DMS153 treated with DMSO at 0.1 percent for 48 hours (cell line): ENCODE measurements around the gene HES5.

ENCODE experiments used
- DNase-seq: peaks from one replicate; lab custom pipeline; 2025; ENCODE audit not compliant: unreplicated experiment; lab: John Stamatoyannopoulos, UW

The HES5 gene

DNA sequence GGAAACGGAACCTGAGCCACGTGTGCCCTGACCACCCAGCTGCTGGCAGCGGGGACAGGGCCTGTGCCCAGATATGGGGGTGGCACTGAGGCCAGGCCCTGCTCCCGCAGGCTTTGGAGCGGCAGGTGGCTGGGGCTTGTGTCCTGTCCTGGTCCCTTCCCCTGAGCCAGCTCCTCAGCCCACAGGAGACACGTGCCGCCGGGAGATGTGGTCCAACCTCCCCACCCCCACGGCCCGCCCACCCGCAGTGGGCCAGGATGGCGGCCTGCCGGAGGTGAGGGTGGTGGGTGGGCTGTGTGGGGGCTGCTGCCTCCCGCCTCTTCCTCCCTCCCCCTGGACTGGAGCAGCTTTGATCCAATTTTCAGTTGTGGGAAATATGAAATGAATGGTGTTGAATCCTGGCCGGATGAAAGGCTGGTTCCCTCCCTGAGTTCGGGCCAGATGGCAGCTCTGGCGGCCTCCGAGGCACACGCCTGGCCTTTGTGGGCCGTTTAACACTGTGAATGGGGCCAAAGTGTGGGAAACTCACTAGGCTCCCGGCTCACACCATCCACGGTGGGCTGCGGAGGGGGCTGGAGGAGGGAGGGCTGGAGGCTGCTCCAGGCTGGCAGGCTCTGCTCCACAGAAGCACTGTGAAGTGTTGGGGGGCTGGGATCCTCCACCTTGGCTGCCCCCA, 2.6 kb upstream of the HES5 start:
- DNase-seq = no peak

GRCh38 chr1:2530513-2531361, 674 bp upstream of the HES5 start:
- peak; percentile 90 for DNase-seq

DNA sequence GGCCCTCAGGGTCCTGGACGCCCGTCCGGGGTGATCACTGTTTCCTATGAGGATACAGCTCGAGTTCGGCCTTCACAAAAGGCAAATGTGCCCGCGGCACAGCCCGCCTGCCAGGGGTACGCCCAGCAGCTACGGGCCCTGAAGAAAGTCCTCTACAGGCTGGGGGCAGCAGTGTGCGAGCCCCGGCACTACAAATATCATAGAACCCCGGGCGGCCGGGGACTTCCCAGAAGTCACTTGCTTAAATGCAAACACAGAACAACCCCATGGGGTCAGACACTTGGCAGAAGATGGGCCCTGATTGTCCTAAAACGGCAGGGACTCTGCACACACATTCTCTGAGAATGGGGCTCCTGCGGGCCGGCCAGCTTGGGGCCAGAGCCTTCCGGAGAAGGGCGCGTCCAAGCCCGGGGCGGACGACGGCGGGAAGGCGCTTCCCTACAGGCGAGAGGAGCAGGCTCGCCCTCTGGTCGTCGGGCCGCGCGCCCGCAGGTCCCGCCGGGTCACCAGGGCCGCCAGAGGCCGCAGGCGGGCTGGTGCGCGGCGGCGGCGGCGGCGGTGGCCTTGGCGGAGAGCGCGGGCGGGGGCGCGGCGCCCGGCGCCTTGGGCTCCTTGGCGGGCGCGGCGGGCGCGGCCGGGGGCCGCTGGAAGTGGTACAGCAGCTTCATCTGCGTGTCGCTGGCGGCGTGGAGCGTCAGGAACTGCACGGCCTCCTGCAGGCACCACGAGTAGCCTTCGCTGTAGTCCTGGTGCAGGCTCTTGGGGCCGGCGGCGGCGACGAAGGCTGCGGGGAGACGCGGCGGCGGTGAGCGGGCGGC, 888 bp downstream of the HES5 start:
- peak; percentile 51 for DNase-seq

DNA sequence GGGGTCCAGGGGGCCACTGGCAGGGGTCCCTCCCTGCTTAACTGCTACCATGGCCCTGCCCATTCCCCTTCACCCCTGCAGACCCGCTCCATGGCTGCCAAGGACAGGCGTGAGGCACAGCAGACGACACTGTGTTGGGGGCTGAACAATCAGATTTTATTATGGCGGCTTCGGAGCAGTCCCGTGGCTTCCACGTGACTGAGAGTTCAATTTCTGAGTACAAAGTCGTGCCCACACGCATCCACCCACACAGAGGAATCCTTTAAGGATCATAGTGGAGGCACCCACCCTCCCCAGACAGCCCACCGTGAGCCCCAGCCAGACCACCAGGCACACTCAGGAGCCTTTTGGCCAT, 1.5 kb downstream of the HES5 start:
- no peak for DNase-seq

DNA sequence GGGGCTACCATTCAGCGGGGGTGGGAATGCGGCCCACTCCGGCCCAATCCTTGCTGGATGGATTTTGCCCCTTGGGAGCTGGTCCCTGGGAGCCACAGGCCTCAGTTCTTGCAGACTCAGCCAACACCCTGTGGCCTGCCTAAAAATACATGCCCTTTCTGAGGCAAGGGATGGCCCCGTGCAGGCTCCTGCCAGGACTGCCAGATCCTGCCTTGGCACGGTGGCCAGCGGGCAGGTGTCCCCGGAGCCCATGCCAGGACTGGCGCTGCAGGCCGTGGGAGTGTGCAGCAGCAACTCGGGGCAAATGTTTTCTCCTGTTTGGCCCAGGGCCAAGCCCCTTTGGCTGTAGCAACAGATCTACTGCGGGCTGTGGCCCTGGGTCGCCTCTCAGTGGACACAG, 2.0 kb downstream of the HES5 start:
- no peak for DNase-seq

- no peak for DNase-seq
Measured at GRCh38 chr1:2527556-2527860, 2.6 kb downstream of the HES5 start.

DNA sequence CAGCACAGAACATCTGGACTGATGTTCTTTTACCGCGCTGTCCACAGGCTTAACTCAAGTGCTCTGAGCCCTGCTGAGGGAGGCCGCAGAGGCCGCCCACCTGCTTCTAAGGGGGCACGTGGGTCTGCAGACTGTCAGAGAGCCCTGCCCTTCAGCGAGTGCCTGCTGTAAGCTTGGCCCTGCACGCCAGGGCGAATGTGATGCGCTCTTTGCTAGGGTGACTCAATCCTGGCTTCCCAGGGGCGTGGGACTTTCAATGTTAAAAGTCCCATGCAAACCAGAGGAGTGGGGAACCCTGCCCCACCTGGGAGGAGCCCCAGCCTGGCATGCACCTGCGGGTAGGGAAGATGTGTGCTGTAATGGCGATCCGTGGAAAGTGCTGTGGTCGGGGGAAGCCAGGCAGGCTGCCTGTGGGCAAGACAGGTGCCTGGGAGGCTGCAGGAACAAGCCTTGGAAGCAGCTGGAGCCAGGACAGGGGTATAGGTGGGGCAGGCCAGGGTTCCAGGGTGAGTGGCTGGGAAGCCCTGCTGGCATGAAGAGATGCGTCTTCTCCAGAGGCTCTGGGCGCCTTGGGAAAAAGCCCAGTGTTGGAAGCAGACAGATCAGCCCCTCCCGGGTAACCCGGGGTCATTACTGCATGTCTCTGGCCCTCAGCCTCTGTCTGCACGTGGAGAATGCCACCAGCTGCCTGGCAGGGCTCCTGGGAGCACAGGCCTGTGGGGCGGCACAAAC, 3.1 kb downstream of the HES5 start:
- no peak for DNase-seq

GRCh38 chr1:2525920-2526823, 3.9 kb downstream of the HES5 start, which contains the start of gene PANK4:
Gene PANK4, minus strand, starts transcription at chr1:2526596. Its CDS starts 9 bp downstream, at chr1:2526587.
- DNase-seq = peak; percentile 97

- no peak for DNase-seq
Measured at GRCh38 chr1:2525572-2525919, 4.5 kb downstream of the HES5 start.

GRCh38 chr1:2523891-2524609, 6.0 kb downstream of the HES5 start:
- DNase-seq = no peak

- DNase-seq = no peak
Measured at GRCh38 chr1:2523191-2523890, 6.7 kb downstream of the HES5 start.

- DNase-seq = no peak
Measured at GRCh38 chr1:2522230-2522629, 7.8 kb downstream of the HES5 start.

DNA sequence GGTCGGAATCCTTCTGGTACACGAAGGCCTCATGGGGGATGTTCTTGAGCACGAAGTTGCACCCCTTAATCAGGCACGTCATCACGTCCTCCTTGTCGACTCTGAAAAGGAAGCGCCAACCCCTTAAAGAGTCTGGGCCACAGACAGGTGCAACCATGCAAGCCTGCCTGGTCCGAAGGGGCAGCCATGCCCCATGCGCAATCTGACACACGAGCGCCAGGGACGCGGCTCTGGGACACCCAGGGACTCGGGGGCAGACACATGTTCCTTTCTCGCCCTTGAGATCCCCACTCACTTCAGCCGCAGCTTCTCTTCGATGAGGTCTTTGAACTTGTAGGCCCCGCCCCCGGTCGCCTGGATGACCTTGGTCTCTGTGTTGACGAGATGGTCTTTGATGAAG, 9.3 kb downstream of the HES5 start:
- DNase-seq = no peak

DNA sequence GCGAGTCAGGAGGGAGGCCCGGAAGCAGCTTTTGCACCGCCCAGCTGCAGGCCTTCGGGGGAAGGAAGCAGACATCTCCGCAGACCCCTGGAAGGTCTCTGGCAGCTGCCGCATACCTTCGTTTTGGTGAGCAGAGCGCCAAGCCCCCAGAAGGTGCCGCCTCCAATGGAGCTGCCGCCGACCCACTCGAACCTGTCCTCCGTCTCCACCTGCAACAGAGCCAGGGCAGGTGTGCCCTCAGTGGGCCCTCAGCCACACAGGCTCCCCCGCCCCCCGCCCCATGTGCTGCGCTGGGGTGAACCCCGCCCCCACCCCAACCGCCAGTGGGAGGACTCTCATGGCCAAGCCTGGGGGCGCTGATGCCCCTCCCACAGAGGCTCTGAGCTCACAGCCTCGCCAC, 9.9 kb downstream of the HES5 start:
- no peak for DNase-seq

GRCh38 chr1:2519729-2520128, 10.3 kb downstream of the HES5 start:
- DNase-seq = no peak

DNA sequence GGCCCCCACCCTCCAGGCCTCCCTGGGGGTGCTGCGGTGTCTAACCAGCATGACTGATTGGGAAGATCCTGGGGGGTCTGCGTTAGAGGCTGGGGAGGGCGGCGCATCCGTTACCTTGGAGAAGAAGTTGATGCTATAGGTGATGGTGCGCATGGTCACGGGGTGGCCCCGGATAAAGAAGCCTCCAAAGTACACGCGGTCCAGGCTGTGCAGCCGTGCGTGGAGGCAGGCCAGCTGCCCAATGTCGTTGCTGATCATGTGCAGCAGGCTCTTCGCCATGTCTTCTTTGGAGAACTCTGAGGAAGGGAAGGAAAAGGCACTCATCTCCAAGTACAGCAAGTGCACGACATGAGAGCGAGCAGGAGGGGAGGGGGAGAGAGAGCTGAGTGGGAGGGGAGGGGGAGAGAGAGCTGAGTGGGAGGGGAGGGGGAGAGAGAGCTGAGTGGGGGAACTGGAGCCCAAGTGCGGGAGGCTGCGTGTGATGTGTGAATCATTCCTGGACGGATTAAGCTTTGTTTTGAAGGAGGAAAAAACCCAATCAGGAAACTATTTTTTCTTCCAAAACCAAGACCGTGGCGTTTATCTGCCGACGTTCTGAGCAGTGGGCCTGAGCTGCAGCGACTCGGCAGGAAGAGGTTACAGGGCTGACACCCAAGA, 10.9 kb downstream of the HES5 start:
- no peak for DNase-seq

GRCh38 chr1:2518528-2518927, 11.5 kb downstream of the HES5 start:
- DNase-seq = no peak

DNA sequence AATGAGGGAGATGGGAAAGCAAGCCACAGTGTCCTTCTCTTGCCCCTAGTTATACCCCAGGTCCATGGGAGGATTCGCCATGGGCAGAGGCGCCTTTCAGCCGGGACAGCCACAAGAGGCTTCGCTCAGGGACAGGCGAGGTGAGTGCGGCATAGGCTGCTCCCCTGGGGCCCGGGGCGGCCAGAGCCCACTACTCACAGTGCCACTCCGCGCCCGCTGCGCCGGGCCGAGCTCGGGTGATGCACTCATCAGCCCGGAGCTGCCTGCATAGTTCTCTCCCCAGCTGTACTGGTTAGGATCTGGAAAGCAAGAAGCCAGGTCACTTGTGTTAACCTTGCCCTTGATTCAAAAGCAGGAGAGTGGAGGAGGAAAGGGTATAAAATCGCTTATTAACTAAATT, 12.1 kb downstream of the HES5 start:
- DNase-seq = no peak

- no peak for DNase-seq
Measured at GRCh38 chr1:2516946-2517345, 13.1 kb downstream of the HES5 start.
